Activated naive CD8-positive, alpha-beta T cell treated with anti-CD3 and anti-CD28 coated beads, Interleukin-2, amount 50 U/mL, for 24 hours (primary cell): ENCODE results near the gene TMEM219.
A peak's percentile ranks its signal among the peaks of the same experiment; 100 is the strongest.

Experiments
- ATAC-seq: fragments of 150-1000 bp; cut with Tn5 transposase; one replicate; pipeline ENCODE4 v1.10.0; 2021
- DNase-seq: peaks from one replicate; pipeline ENCODE4 v3.0.0; 2021
- H3K27ac Mint-ChIP-seq: one replicate; pipeline ENCODE4 v1.8.0; 2021; ENCODE audit warnings: mild to moderate bottlenecking, mixed read lengths
- H3K27me3 Mint-ChIP-seq: one replicate; pipeline ENCODE4 v1.8.0; 2021; ENCODE audit warnings: mixed read lengths
- H3K36me3 Mint-ChIP-seq: one replicate; pipeline ENCODE4 v1.8.0; 2021; ENCODE audit warnings: low read depth, mixed read lengths
- H3K4me1 Mint-ChIP-seq: one replicate; pipeline ENCODE4 v1.8.0; 2021; ENCODE audit warnings: mixed read lengths
- H3K4me3 Mint-ChIP-seq: one replicate; pipeline ENCODE4 v1.8.0; 2021; ENCODE audit warnings: mild to moderate bottlenecking, moderate library complexity, mixed read lengths
- H3K9me3 Mint-ChIP-seq: one replicate; pipeline ENCODE4 v1.8.0; 2021; ENCODE audit warnings: mixed read lengths

Gene TMEM219, protein sequence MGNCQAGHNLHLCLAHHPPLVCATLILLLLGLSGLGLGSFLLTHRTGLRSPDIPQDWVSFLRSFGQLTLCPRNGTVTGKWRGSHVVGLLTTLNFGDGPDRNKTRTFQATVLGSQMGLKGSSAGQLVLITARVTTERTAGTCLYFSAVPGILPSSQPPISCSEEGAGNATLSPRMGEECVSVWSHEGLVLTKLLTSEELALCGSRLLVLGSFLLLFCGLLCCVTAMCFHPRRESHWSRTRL

DNA sequence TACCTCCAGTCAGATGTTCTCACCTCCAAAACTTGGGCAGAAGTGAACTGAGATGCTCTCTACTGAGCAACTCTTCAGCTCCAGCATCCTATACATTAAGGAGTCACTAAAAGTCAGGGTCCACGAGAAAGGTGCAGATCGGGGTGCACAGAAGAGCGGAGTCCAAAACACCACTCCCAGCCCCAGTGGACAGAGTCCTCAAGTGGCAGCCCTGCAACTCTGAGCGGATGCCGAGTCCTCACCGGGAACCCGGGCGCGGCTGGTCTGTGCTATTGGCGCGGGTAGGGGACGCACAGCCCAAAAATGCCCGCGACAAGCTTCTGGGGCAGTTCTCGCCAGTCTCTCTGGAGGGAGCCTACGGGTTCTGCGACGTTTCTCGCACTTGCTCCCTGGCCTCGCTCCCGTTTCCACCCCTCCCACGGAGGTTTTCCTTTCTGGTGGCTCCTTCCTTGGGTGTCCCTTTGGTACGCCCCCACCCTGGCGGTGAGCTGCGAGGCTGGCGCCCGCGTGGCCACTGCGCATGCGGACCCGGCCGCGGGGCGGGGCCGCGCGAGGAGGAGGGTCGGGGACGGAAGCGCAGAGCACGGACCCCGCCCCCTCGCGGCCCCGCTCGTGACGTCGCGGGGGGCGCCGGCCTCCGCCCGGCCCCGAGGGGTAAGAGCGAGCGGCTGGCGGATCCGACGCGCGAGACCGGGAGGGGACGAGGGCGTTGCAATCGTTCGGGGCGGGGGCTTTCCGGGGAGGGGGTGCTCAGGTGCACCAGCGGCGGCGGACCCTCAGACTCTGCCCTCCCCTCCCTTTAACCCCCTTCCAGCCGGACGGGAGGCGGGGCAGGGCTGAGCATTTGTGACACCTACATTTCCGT is at the start of gene TMEM219:
TMEM219 (plus strand) TSS at position 601 of the 865 bp plus-strand sequence. CDS start 1,065 bp downstream, outside the sequence.
- Mint-ChIP-seq H3K4me1 (peaks cover 17% of the 10 kb centered on the region), H3K36me3 (peaks cover 3% of the 10 kb centered on the region), H3K27me3 (no peaks in the 10 kb centered on the region), H3K9me3 (no peaks in the 10 kb centered on the region), H3K4me3 (peak within 1 kb of the TSS; percentile 85), H3K27ac (peak within 1 kb of the TSS; percentile 85)
- DNase-seq (peak; percentile 96), ATAC-seq (peak; percentile 91)

DNA sequence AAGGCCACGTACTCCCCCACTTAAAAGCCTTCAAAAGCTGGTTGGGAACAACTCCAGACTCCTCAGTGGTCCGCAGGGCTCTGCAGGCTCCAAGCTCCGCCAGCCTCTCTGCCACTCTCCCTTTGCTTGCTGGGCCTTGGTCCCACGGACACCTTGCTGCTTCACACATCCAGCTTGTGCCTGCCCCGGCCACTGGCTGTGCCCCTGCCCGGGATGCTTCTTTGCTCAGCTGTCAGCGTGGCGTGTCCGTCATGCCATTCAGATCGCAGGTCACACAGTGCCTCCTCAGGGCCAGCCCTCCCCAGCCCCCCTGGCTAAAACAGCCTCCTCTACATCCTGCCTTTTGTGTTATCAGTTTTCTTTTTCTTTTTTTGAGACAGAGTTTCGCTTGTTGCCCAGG is 49.8 kb upstream of the TMEM219 start:
- Mint-ChIP-seq H3K27ac (no peak overlapping the region), H3K4me1 (peaks cover 11% of the 10 kb centered on the region), H3K9me3 (no peaks in the 10 kb centered on the region), H3K36me3 (peaks cover 14% of the 10 kb centered on the region), H3K27me3 (no peaks in the 10 kb centered on the region), H3K4me3 (no peak overlapping the region)
- DNase-seq (no peak), ATAC-seq (no peak)

DNA sequence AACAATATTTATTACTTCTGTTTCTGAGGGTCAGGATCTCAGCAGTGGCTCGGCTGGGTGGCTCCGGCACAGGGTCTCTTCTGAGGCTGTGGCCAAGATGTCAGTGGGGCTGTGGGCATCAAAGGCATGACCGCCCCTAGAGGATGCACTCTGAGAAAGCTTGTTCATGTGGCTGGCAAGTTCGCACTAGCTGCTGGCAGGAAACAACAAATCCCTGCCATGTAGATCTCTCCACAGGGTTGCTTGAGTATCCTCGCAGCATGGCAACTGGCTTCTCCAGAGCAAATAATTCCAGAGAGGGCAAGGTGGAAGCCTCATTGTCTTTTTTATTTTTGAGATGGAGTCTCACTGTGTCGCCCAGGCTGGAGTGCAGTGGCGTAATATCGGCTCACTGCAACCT is 48.4 kb upstream of the TMEM219 start:
- H3K27ac Mint-ChIP-seq = no peak overlapping the region
- peaks cover 15% of the 10 kb centered on the region for H3K36me3 Mint-ChIP-seq
- no peak for ATAC-seq
- peaks cover 11% of the 10 kb centered on the region for H3K4me1 Mint-ChIP-seq
- H3K27me3 Mint-ChIP-seq = no peaks in the 10 kb centered on the region
- DNase-seq = no peak
- no peaks in the 10 kb centered on the region for H3K9me3 Mint-ChIP-seq
- no peak overlapping the region for H3K4me3 Mint-ChIP-seq

DNA sequence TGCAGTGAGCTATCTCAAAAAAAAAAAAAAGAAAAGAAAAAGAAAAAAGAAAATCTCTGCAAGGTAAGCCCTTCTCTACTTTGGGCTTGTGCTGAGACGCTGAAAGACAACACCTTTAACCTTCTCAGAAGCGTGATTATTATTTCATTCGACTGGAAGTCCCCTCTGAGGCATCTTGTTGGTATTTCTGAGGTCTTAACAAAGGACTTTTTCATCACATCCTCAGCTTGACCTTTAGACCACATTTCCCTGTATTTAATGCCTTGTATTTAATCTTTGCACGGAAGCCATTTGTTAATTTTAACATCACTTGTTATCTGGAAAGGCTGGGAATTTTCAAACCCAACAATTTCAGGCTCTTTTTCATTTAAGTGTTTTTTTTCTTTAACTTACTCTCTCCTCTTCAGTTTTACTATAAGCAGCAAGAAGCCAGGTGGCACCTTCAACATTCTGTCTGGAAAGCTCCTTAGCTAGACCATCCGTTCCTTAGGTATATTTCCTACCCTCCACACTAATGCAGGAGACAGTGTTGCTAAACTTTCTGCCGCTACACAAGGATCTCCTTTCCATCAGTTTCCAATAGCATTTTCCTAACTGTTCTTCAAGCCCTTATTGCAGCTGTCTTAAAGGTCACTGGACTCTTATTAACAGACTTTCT is 46.2 kb upstream of the TMEM219 start:
- DNase-seq = no peak
- Mint-ChIP-seq H3K4me1 (peaks cover 11% of the 10 kb centered on the region), H3K9me3 (no peaks in the 10 kb centered on the region), H3K27me3 (no peaks in the 10 kb centered on the region), H3K4me3 (no peak overlapping the region), H3K36me3 (peaks cover 24% of the 10 kb centered on the region), H3K27ac (peak overlapping the region; percentile 63)
- ATAC-seq = no peak

DNA sequence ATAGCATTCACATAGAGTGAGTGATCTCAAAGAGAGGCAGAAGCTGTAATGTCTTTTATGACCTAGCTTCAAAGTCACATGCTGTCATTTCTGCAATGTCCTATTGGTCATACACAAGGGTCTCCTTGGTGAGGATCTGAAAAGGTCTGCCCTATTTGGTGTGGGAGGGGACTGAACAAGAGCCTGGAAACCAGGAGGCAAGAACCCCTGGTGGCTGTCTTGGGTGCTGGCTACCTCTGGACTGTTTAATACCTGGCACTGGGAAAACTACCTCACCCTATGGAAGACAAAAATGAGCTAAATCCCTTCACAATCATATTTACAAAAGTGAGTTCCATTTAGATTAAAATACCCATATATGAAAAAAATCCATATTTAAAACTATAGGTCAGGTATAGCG is 44.9 kb upstream of the TMEM219 start:
- peaks cover 11% of the 10 kb centered on the region for H3K4me1 Mint-ChIP-seq
- no peak overlapping the region for H3K27ac Mint-ChIP-seq
- no peaks in the 10 kb centered on the region for H3K27me3 Mint-ChIP-seq

DNA sequence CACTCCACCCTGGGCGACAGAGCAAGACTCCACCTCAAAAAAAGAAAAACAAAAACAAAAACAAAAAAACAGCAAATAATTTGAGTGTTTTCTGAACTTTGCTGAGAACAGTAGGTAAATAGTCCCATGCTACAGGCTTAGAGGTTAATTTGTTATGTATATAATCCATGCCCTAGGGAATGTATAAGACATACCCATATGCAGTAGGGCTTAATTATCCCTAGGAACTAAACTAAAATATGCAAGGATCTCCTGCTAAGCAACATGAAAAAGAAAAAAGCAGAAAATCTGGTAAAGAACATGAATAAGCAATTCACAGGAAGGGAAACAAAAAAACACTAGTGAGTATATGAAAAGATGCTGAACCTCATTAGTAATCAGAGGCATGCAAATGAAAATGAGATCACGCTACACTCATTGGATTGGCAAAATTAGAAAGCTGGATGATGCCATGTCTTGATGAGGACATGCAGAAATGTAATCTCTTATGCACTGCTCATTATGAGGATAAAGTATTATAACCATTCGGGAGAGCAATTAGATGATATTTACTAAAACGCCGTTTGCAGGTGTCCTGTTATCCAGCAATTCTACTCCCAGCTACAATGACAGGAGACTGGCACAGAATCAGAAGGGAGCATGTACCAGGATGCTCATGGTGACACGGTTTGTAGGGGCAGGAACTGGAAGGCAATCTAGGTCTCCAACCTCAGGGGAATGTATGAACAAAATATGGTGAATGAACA is 41.4 kb upstream of the TMEM219 start:
- Mint-ChIP-seq H3K4me3 (no peak overlapping the region), H3K9me3 (no peaks in the 10 kb centered on the region), H3K27ac (no peak overlapping the region), H3K4me1 (peaks cover 29% of the 10 kb centered on the region), H3K36me3 (peaks cover 31% of the 10 kb centered on the region), H3K27me3 (no peaks in the 10 kb centered on the region)
- ATAC-seq (no peak), DNase-seq (no peak)

More for the DNA sequence above, 44.9 kb upstream of the TMEM219 start:
- Mint-ChIP-seq H3K9me3 (no peaks in the 10 kb centered on the region), H3K36me3 (peaks cover 26% of the 10 kb centered on the region), H3K4me3 (no peak overlapping the region)
- DNase-seq (no peak), ATAC-seq (no peak)

DNA sequence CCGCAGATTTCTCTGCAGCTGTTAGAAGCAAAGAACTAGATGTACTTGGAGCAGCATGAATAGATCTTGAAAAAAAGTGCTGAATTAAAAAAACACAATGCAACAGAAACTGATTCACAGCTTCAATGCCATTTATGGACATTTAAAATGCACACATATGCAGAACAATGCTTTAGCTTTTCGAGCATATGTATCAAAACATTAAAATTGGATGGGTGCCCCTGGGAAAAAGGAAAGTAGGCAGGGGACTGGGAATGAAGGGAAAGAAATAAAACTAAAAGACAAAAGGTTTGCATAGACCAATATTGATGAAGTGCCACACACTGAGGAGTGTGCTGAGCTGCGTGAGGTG is 40.9 kb upstream of the TMEM219 start:
- ATAC-seq (no peak), DNase-seq (no peak)
- no peaks in the 10 kb centered on the region for H3K27me3 Mint-ChIP-seq
- no peak overlapping the region for H3K27ac Mint-ChIP-seq
- no peaks in the 10 kb centered on the region for H3K9me3 Mint-ChIP-seq
- H3K36me3 Mint-ChIP-seq = peaks cover 31% of the 10 kb centered on the region
- no peak overlapping the region for H3K4me3 Mint-ChIP-seq
- peaks cover 24% of the 10 kb centered on the region for H3K4me1 Mint-ChIP-seq

DNA sequence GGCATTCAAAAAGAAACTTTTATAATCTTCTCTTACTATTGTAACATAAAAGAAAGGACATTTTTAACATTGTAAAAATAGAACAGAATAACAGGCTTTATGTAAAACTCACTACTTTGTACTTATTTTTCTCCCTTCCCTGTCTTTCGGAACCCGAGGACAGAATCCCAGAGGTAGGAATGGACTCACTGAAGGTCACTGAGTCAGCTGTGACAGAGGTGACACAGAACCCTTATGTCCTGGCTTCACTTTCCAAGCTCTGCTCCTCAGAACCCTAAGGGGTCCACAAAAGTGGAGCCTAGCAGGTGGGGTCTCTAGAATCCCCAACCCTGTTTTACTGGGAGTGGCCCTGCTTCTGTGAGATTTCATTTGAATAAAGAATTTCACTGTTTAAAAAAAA is 39.6 kb upstream of the TMEM219 start:
- ATAC-seq (no peak), DNase-seq (no peak)
- Mint-ChIP-seq H3K27ac (no peak overlapping the region), H3K4me1 (peaks cover 35% of the 10 kb centered on the region), H3K36me3 (peaks cover 28% of the 10 kb centered on the region), H3K4me3 (no peak overlapping the region), H3K9me3 (no peaks in the 10 kb centered on the region), H3K27me3 (no peaks in the 10 kb centered on the region)

DNA sequence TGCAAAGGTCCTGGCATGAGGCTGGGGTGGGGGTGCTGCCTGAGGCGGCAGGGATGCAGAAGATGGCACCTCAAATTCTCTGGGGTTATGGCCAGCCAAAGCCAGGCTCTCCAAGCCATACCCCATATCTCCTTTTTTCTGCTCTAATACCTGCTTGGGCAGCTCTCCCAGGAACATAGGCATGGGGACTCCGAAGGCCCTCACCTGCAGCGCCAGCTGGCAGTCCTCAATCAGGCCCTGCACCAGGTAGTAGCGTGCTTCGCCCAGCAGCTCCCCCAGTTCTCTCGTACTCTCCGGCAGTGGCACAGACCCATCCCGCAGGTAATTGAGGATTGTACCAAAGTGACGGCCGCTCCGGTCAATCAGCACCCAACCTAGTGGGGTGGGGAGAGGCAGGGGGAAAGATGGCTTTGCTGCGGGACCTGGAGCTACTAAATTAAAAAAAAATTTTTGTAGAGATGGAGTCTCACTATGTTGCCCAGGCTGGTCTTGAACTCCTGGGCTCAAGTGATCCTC is 38.8 kb upstream of the TMEM219 start:
- H3K27me3 Mint-ChIP-seq = no peaks in the 10 kb centered on the region
- ATAC-seq = no peak
- peaks cover 23% of the 10 kb centered on the region for H3K36me3 Mint-ChIP-seq
- peaks cover 37% of the 10 kb centered on the region for H3K4me1 Mint-ChIP-seq
- H3K4me3 Mint-ChIP-seq = no peak overlapping the region
- no peaks in the 10 kb centered on the region for H3K9me3 Mint-ChIP-seq
- no peak for DNase-seq
- H3K27ac Mint-ChIP-seq = no peak overlapping the region

DNA sequence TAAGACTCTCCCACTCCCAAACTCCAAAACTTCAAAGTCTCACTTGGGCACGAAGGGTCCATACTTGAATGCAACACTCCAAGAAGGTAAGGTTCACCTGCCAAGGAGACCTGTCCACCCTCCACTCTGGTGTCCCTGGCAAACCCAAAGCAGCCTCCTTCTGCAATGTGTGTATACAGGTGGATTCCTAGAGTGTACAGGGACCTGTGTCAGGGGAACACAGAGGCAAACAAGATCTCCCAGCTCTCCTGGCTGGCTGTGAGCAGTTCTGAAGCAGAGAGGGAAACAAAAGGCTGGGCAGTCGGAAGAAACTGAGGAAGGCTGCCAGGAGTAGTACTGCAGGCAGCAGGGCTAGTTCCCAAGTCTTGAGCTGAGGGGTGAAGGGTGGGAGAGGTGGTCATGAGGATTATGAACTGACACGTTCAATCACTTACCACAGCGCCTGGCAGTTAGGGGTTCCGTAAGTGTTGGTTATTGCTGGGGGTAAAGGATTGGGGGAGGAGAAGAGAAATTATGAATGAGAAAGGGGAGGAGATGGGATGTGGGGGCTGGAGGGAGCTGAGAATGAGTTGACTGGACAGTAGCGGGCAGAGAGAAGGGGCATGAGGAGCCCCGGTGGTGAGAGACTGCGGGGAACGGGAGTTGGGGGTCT is 36.6 kb upstream of the TMEM219 start:
- Mint-ChIP-seq H3K36me3 (peaks cover 17% of the 10 kb centered on the region), H3K27ac (peak overlapping the region; percentile 86), H3K27me3 (no peaks in the 10 kb centered on the region), H3K4me1 (peaks cover 37% of the 10 kb centered on the region), H3K4me3 (peak overlapping the region; percentile 92), H3K9me3 (no peaks in the 10 kb centered on the region)
- ATAC-seq = peak; percentile 4
- DNase-seq = no peak

DNA sequence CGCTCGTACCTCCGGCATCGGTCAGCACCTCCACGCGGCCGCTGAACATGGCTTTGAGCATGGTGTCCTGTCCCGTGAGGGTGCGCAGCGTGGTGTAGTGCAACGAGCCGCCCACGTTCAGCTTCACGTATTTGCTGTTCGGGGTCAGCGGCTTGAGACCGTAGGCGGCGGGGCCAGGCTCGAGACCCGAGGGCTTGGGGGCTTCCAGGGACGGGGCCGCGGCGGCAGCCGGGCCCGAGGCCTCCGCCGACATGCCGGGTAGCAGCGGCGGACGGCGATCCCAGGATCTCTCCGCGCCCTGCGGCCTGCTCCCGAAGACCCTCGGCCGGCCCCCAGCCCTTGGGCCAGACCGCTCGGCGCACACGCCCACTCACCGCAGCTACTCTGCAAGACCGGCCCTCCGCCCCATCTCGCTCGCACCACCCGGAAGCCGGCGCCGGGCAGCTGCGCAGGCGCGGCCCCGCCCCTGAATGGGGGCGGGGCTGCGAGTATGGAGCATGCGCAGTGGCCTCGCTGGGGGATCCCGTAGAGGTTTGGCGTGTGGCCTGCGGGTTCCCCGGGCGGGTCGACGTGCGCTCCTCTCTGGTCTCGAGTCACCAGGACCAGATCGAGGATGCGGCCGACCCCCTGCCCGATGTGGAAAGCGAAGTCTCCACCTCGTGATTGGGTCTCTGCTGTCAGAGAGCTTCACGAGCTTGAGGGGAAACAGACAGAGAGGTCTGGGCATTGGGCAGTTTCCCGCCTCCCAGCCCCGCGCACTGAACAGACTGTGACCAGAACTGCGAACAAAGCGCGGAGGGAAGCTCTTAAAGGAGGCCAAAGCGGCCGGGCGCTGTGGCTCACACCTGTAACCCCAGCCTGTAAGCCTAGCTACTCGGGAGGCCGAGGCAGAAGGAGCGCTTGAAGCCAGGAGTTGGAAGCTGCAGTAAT is 35.8 kb upstream of the TMEM219 start, which contains the start of gene KCTD13:
KCTD13 (minus strand) TSS at position 446 of the 930 bp plus-strand sequence; CDS start at position 253, 193 bp downstream.
- H3K27ac Mint-ChIP-seq = peak within 1 kb of the TSS; percentile 93
- H3K4me1 Mint-ChIP-seq = peaks cover 37% of the 10 kb centered on the region
- H3K36me3 Mint-ChIP-seq = peaks cover 12% of the 10 kb centered on the region
- H3K27me3 Mint-ChIP-seq = no peaks in the 10 kb centered on the region
- peak within 1 kb of the TSS; percentile 92 for H3K4me3 Mint-ChIP-seq
- DNase-seq (peak; percentile 91), ATAC-seq (peak; percentile 89)
- no peaks in the 10 kb centered on the region for H3K9me3 Mint-ChIP-seq

DNA sequence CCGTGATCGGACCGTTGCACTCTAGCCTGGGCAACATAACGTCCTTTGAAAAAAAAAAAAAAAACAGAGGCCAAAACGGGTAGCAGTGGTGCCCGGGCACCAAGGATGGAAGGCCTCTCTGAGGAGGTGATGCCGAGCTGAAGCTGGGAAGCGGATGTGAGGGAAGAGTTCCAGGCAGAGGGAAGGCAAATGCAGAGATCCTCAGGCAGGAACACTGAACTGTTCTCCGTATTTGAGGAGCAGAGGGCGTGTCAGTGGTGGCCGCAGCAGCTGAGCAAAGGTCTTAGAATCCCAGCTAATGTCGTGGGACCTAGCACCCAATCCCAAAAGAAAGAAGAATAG is 35.2 kb upstream of the TMEM219 start:
- peak overlapping the region; percentile 93 for H3K27ac Mint-ChIP-seq
- H3K36me3 Mint-ChIP-seq = peaks cover 12% of the 10 kb centered on the region
- DNase-seq = no peak
- ATAC-seq = no peak
- H3K4me1 Mint-ChIP-seq = peaks cover 37% of the 10 kb centered on the region
- no peaks in the 10 kb centered on the region for H3K9me3 Mint-ChIP-seq
- H3K4me3 Mint-ChIP-seq = peak overlapping the region; percentile 92
- H3K27me3 Mint-ChIP-seq = no peaks in the 10 kb centered on the region
